Right forelimb (tissue), 1 donor: ENCODE measurements around the gene ZMYND8.
"Not testable (repeated sequence)": the region's sequence is repeated elsewhere in the genome, so short reads cannot be mapped to it uniquely, and the experiment has no call there.

Source experiments
- DNase-seq: peaks from one replicate; pipeline ENCODE4 v3.0.0-alpha.2; 2018

The ZMYND8 gene

DNA sequence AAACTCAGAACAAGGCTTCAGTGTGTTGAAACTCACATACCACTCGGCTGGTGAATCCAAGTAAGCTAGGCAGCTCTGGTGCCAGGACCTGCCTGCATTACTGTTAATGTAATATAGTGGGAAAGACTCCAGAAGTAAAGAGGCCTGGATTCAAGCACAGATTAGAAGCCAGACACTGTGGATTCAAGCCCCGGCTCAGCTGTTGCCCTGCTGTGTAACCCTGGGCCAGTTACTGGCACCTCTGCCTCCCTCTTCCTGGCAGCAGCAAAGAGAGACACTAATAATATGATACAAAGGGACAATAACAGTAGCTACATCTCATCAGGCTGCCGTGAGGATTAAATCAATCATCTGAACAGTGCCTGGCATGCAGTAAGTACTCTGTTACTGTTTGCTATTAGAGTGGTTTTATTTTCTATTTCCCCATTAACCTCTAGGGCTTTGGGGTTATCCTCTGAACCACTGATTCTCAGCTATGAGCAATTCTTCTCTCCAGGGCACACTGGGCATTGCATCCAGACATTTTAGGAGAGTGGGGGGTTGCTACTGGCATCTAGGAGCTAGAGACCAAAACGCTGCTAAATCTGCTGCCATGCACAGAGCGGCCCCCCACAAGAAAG lies 92.9 kb downstream of the ZMYND8 start:
- no peak for DNase-seq

DNA sequence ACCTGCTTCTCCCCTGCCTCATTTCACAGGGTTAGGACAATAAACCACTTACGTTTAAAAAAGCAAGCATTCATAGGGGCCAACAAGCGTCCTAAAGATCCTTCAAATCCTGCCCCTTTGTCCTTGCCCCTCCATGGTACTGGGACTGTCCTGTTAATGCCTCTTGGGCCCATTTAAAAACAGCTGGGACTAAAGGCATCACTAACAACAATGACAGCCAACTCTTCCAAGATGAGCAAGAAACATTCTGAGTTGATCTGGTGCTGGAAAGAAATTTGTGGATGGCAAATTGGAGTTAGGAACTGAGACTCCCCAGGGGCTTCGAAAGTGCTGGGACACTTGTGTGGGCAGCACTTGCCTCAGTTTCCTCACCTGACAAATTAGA lies 93.4 kb downstream of the ZMYND8 start:
- DNase-seq: no peak

- peak; percentile 66 for DNase-seq
Observed at GRCh38 chr20:47262365-47263013, 94.0 kb downstream of the ZMYND8 start.

- no peak for DNase-seq
Observed at GRCh38 chr20:47262008-47262364, 94.5 kb downstream of the ZMYND8 start.

GRCh38 chr20:47261161-47261774 lies 95.2 kb downstream of the ZMYND8 start:
- DNase-seq: not testable (repeated sequence)

GRCh38 chr20:47260540-47261126 lies 95.9 kb downstream of the ZMYND8 start:
- DNase-seq: not testable (repeated sequence)

DNA sequence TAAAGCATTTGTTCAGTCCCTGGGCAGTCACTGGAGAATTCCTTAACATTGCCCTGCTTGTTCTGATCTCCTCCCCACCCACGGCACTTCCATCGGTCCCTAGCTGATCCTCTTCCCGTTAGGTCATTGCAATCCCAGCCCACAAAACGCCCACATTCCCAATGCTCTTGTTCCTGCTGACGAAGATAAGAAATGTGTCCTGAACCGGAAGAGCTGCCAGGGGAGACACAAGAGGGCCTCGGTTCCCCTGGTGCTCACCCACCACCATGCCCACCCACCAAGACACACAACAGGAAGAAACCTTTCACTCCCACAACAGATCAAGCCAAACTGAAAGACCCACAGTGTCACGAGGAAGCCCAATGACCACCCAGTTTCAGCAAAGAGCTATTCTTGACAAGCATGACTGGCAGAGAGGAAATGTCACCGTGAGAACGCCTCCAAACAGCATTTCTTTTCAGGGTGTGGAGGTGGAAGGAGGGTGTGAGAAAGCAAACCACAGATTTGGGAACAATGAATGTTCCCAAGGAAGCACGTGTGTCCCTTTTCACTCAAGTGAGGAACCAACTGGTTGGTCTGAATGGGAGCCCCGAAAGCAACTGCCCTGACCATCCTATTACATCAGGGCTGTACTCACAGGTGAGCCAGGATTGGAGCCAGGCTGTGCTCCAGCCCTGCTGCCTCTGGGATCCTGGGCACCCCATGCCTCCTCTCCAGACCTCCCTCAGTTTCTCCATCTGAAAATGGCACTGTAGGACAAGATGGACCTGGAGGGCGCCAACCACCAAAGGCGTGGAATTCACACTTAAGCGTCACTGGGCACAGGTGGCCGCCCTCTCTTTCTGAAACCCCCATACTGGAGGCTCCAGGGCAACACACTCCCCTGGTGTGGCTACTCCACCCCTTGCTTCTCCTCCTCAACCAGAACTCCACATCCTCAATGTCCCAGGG lies 97.5 kb downstream of the ZMYND8 start:
- DNase-seq: no peak

GRCh38 chr20:47257771-47258170 lies 98.7 kb downstream of the ZMYND8 start:
- DNase-seq: no peak

GRCh38 chr20:47257256-47257655 lies 99.2 kb downstream of the ZMYND8 start:
- DNase-seq: no peak

- no peak for DNase-seq
Observed at GRCh38 chr20:47256668-47257236, 99.7 kb downstream of the ZMYND8 start.

- DNase-seq: no peak
Observed at GRCh38 chr20:47253872-47254271, 102.6 kb downstream of the ZMYND8 start.

DNA sequence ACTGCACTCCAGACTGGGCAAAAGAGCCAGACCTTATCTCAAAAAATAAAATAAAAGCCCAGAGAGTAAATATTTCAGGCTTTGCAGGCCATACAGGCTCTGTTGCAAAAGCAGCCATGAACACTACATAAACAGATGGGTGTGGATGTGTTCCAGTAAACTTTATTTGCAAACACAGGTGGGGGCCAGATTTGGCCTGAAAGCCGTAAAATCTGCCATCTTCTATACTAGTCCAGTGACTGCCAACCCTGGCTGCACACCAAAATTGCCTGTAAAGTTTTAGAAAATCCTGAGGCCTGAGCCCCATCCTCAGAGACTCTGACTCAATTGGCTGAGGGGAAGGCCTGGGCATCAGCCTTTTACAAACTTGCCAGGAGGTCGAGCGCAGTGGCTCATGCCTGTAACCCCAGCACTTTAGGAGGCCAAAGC lies 103.6 kb downstream of the ZMYND8 start:
- no peak for DNase-seq

- no peak for DNase-seq
Observed at GRCh38 chr20:47251154-47252020, 105.1 kb downstream of the ZMYND8 start.

DNA sequence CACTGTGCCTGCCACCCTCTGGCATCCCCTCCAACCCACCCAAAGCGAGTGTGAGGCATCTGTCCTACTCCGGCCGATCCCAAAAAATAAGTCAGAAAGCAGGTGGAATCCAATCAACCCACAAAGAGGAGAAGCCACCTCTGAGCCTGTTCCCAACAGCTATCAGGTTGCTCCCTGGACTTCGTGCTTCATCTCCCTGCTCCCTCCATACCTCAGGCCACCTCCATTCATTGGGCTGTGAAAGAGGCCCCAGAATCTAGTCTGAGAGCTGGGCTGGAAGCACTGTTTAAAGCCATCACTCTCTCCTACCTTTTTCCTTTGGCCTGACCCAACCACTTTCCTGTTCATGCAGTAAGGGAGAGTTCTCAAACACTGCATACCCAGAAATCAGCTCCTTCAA lies 106.1 kb downstream of the ZMYND8 start:
- no peak for DNase-seq

DNA sequence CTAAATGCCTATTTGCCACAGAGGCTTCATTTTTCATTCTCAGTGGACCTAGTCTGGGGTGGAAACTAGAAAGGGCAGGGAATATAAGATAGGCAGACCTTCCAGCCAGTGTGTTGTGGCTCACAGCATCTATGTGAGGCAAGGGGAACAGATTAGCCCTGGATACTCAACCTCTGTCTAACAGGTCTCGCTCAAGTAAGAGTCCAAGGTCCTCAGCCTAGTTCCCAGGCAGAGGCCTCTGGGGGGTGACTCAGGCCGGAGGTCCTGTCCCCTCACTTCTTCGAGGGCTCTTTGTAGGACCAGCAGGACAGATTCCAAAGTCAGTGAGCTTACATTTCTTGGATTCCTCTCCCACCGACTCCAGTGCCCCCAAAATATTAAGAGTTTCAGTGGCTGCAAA lies 106.6 kb downstream of the ZMYND8 start:
- DNase-seq: no peak

DNA sequence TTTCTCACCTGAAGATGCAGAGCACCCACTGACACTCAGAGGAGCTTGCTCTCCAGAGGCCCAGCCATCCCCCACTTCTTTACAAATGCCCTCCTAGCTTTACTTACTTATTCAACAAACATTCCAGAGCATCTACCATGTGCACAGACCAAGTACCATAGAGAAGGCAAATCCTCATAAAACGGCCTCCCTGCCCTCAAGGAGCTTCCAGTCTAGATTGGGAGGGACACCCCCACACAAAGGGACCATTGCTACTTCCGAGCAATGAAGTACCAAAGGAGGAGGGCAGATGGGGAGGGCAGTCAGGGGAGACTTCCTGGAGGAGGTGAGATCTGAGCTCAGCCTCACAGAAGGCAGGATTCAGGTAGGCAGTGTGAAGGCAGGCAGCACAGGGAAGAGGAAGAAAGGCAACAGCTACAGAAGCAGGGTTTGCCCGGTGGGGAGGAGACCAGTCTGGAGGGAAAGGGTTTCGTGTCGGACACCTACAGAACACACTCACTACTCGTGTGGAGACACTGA lies 108.0 kb downstream of the ZMYND8 start:
- DNase-seq: no peak

- DNase-seq: no peak
Observed at GRCh38 chr20:47247972-47248371, 108.5 kb downstream of the ZMYND8 start.

- no peak for DNase-seq
Observed at GRCh38 chr20:47246061-47246777, 110.3 kb downstream of the ZMYND8 start.

- DNase-seq: not testable (repeated sequence)
Observed at GRCh38 chr20:47245166-47245565, 111.3 kb downstream of the ZMYND8 start.

- DNase-seq: no peak
Observed at GRCh38 chr20:47244451-47244850, 112.0 kb downstream of the ZMYND8 start.
